Muscle layer of duodenum (tissue), 2 donors: ENCODE results near the gene PRPSAP2.
"Not testable (repeated sequence)": the region's sequence is repeated elsewhere in the genome, so short reads cannot be mapped to it uniquely, and the experiment has no call there.

ENCODE experiments used
- H3K27ac ChIP-seq: one replicate; pipeline ENCODE4 v1.7.0; 2013; ENCODE audit warnings: mild to moderate bottlenecking, low read length
- H3K27me3 ChIP-seq: one replicate; pipeline ENCODE4 v1.7.0; 2013; ENCODE audit warnings: low read depth, mild to moderate bottlenecking, control low read depth, low read length
- H3K36me3 ChIP-seq, 2 donors: one replicate each; pipeline ENCODE4 v1.7.0; 2013; ENCODE audit warnings: low read length in 2 of 2, control low read depth in 1 of 2, mild to moderate bottlenecking in 1 of 2; ENCODE audit not compliant: insufficient read depth in 2 of 2, control insufficient read depth in 1 of 2
- H3K4me1 ChIP-seq, 2 donors: one replicate each; pipeline ENCODE4 v1.7.0; 2013; ENCODE audit warnings: low read length in 2 of 2, mild to moderate bottlenecking in 2 of 2, control low read depth in 1 of 2, moderate library complexity in 1 of 2; ENCODE audit not compliant: insufficient read depth in 2 of 2, control insufficient read depth in 1 of 2
- H3K4me3 ChIP-seq, 2 donors: one replicate each; pipeline ENCODE4 v1.7.0; 2013; ENCODE audit warnings: low read length in 2 of 2, low read depth in 1 of 2, mild to moderate bottlenecking in 1 of 2
- H3K9me3 ChIP-seq, 2 donors: one replicate each; pipeline ENCODE4 v1.7.0; 2013; ENCODE audit warnings: low read length in 2 of 2, control low read depth in 1 of 2, mild to moderate bottlenecking in 1 of 2; ENCODE audit not compliant: control insufficient read depth in 1 of 2
- donor health status: healthy.

PRPSAP2 gene

GRCh38 chr17:18948476-18949006 lies 90.6 kb downstream of the PRPSAP2 start:
- H3K4me1 ChIP-seq: no peaks in the 10 kb centered on the region
- no peaks in the 10 kb centered on the region for H3K27me3 ChIP-seq
- H3K4me3 ChIP-seq: no peak overlapping the region
- H3K27ac ChIP-seq: no peak overlapping the region
- no peaks in the 10 kb centered on the region for H3K36me3 ChIP-seq
- no peaks in the 10 kb centered on the region for H3K9me3 ChIP-seq

- H3K36me3 ChIP-seq: no peaks in the 10 kb centered on the region
- H3K9me3 ChIP-seq: no peaks in the 10 kb centered on the region
- H3K4me1 ChIP-seq: no peaks in the 10 kb centered on the region
- H3K27me3 ChIP-seq: no peaks in the 10 kb centered on the region
- H3K27ac ChIP-seq: no peak overlapping the region
- H3K4me3 ChIP-seq: no peak overlapping the region
These were observed 91.6 kb downstream of the PRPSAP2 start for GRCh38 chr17:18949566-18949965.

DNA sequence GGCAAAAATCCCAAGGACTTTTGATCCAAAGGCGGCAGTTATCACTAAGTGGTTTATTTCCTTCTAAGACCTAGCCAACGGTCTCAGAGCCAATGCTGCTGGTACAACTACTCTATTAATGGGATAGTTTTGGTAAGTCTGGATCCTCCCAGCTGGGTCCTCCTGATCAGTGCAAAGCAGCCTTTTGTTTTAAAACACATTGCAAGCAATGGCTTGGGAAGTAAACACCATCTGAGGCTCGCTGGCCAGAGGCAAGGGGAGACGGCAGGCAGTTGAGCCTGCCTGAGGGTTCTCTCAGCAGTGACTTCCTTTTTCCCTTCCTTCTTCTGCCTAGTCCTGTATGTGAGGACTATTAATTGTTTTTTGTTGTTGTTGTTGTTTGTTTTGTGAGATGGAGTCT lies 92.4 kb downstream of the PRPSAP2 start:
- H3K36me3 ChIP-seq: no peaks in the 10 kb centered on the region
- H3K27me3 ChIP-seq: no peaks in the 10 kb centered on the region
- no peaks in the 10 kb centered on the region for H3K9me3 ChIP-seq
- no peak overlapping the region for H3K27ac ChIP-seq
- H3K4me1 ChIP-seq: no peaks in the 10 kb centered on the region
- no peak overlapping the region for H3K4me3 ChIP-seq

DNA sequence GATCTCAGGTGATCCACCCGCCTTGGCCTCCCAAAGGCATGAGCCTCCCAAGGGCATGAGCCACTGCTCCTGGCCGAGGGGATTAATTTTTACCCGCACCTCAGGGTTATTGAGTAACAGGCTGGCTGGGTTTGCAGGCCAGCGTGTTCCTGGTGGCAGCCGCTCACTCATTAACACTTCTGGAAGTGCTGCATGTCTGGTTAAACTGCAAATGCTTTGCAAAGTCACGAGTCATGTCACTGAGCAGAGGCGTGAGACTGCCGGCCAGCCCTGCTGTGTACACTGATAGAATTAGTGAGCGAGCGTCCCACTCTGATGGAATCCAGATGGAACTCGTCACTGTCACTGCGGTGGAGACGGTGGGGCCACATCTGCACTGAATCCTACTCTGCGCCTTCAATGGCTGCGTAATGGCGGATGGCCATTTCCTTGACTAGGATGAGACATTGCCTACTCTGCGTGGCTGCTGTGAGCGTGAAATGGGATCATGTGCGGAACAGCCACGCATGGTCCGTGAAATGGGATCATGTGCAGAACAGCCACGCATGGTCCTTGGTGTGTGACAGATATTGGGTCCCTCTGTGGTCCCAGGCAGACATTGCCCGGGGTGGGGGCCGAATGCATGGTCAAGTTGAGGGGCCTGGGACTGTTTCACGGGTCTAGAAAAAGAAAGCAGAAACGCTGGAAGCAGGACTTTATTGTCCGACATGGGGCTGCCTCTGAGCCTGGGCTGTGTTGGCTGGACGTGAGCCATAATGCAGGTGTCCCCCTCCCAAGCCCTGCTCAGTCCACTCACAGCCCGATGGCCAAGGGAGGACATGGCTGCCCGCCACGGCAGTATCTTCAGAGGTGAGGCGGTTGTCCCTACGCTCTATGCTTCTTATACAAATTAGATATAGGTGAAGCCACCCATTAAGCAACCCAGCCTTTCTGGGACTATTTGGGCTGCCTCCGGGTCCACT lies 93.3 kb downstream of the PRPSAP2 start:
- H3K4me3 ChIP-seq: no peak overlapping the region
- H3K4me1 ChIP-seq: no peaks in the 10 kb centered on the region
- H3K9me3 ChIP-seq: no peaks in the 10 kb centered on the region
- no peak overlapping the region for H3K27ac ChIP-seq
- H3K36me3 ChIP-seq: no peaks in the 10 kb centered on the region
- no peaks in the 10 kb centered on the region for H3K27me3 ChIP-seq

DNA sequence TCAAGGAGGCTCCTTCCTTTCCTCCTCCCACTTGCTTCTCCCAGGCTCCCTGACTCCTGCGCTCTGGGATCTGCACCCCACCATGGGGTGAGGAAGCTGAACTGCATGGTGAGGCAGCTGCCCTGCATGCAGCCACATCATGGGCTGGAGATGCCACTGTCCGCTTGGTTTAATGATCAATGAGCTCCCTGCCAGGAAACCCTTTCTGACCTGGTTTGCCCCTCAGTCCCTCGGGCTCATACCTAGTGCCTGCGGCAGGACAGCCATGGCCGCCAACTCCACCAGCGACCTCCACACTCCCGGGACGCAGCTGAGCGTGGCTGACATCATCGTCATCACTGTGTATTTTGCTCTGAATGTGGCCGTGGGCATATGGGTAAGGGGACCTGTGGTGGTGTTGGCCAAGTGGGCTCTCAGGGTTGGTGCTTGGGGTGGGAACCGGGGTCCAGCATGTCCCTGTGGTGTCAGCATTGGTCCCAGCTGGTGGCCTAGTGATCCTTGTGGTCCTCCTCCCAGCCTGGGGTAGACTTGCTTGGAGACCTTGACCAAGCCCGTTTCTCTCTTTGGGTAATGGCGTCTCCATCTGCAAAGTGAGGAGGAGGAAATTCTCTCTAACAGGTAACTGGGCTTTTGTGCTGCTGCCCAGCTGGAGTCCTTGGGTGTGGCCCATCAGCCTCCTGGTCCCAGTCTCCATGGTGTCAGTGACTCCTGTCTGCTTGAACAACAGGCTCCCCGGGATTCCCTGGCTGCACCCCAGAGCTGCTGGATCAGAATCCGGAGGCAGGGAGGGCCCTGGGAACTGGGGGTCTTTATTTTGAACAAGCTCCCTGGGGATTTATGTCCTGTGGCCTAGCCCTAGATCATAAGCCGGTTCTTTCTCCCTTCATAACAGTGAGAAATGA lies 94.3 kb downstream of the PRPSAP2 start, which contains the start of gene SLC5A10:
SLC5A10 (plus strand) TSS at position 225 of the 902 bp plus-strand sequence; CDS start at position 266, 41 bp downstream.
- no peaks in the 10 kb centered on the region for H3K4me1 ChIP-seq
- H3K27ac ChIP-seq: no peak within 1 kb of the TSS
- H3K9me3 ChIP-seq: no peaks in the 10 kb centered on the region
- H3K27me3 ChIP-seq: no peaks in the 10 kb centered on the region
- H3K36me3 ChIP-seq: no peaks in the 10 kb centered on the region
- H3K4me3 ChIP-seq: no peak within 1 kb of the TSS

DNA sequence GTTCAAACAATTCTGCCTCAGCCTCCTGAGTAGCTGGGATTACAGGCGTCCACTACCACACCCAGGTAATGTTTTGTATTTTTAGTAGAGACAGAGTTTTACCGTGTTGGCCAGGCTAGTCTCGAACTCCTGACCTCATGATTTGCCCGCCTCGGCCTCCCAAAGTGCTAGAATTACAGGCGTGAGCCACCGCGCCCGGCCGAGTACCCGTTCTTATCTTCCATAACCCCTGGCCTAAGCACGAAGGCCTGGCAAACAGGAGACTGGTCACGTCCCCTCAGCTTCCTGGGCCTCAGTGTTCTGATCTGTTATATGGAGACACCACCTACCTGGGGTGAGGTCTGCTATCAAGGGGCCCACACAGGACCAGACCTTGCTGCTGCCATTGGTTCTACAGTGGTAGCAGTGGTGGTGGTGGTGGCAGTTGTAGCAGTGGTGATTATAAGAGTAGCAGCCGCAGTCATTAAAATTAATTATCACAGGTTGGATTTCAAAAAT lies 95.3 kb downstream of the PRPSAP2 start:
- Histone ChIP-seq H3K27ac (no peak overlapping the region), H3K9me3 (no peaks in the 10 kb centered on the region), H3K36me3 (no peaks in the 10 kb centered on the region), H3K4me3 (no peak overlapping the region), H3K4me1 (no peaks in the 10 kb centered on the region), H3K27me3 (no peaks in the 10 kb centered on the region)

- no peaks in the 10 kb centered on the region for H3K4me1 ChIP-seq
- H3K27ac ChIP-seq: no peak overlapping the region
- H3K36me3 ChIP-seq: no peaks in the 10 kb centered on the region
- H3K4me3 ChIP-seq: no peak overlapping the region
- H3K9me3 ChIP-seq: no peaks in the 10 kb centered on the region
- H3K27me3 ChIP-seq: no peaks in the 10 kb centered on the region
These were observed 96.4 kb downstream of the PRPSAP2 start for GRCh38 chr17:18954321-18954720.

DNA sequence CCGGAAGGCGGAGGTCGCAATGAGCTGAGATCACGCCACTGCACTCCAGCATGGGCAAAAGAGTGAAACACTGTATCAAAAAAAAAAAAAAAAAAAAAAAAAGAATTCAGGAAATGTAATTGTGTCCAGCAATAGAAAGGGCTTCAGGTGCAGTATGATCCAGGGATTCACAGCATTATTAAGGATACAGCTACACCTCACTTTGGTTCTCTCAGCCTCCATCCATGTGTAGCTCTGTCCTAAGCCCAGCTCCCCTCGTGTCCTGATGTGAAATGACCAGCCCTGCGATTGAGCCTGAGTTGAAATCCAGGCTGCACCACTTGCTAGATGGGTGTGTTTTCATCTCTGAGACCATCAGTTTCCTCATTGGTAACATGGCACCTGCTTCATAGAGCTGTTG lies 97.1 kb downstream of the PRPSAP2 start:
- Histone ChIP-seq H3K27ac (no peak overlapping the region), H3K9me3 (no peaks in the 10 kb centered on the region), H3K27me3 (no peaks in the 10 kb centered on the region), H3K4me1 (no peaks in the 10 kb centered on the region), H3K36me3 (no peaks in the 10 kb centered on the region), H3K4me3 (no peak overlapping the region)

GRCh38 chr17:18956021-18956420 lies 98.1 kb downstream of the PRPSAP2 start:
- not testable (repeated sequence) for H3K36me3 ChIP-seq, H3K27ac ChIP-seq, H3K27me3 ChIP-seq, H3K9me3 ChIP-seq, H3K4me1 ChIP-seq, H3K4me3 ChIP-seq

- H3K27me3 ChIP-seq: no peaks in the 10 kb centered on the region
- H3K9me3 ChIP-seq: no peaks in the 10 kb centered on the region
- H3K27ac ChIP-seq: no peak overlapping the region
- no peaks in the 10 kb centered on the region for H3K36me3 ChIP-seq
- peaks cover 0 to 1% of the 10 kb centered on the region in 2 donors for H3K4me1 ChIP-seq
- H3K4me3 ChIP-seq: no peak overlapping the region
These were observed 98.7 kb downstream of the PRPSAP2 start for GRCh38 chr17:18956581-18956980.

DNA sequence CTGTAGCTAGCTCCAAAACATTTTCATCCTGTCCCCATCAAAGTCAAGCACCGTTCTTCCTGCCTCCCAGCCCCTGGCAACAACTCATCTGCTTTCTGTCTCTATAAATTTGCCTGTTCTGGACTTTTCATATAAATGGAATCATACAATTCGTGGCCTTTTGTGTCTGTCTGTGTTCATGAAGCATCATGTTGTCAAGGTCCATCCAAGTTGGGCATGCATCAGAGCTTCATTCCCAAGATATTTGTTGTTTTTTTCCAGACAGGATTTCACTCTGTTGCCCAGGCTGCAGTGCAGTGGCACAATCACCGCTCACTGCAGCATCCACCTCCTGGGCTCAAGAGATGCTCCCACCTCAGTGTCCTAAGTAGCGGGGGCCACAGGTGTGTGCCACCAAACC lies 99.9 kb downstream of the PRPSAP2 start:
- peaks cover 0 to 7% of the 10 kb centered on the region in 2 donors for H3K4me1 ChIP-seq
- H3K9me3 ChIP-seq: no peaks in the 10 kb centered on the region
- H3K4me3 ChIP-seq: no peak overlapping the region
- no peaks in the 10 kb centered on the region for H3K36me3 ChIP-seq
- H3K27ac ChIP-seq: no peak overlapping the region
- no peaks in the 10 kb centered on the region for H3K27me3 ChIP-seq
